Breast epithelium (tissue), 4 donors: ENCODE measurements around the gene F2RL3. TPM values are rescaled to one million over a fixed set of nuclear protein-coding genes. Genes with fewer than 3 reads are reported as not detected.

Experiments
- DNase-seq, 2 donors: peaks; one replicate each; pipeline ENCODE4 v3.0.0-alpha.2; 2019; ENCODE audit warnings: low spot score in 2 of 2
- H3K27ac ChIP-seq, 2 donors: fragments of 200-600 bp; sonication (generic) in 1 of 2; one replicate each; pipeline ENCODE4 v1.5.1; 2016 to 2019; ENCODE audit warnings: mild to moderate bottlenecking in 1 of 2
- H3K27me3 ChIP-seq, 2 donors: fragments of 200-600 bp; sonication (generic) in 1 of 2; one replicate each; pipeline versions ENCODE4 v1.5.1 to v1.6.0; 2017 to 2019; ENCODE audit warnings: control low read depth in 1 of 2, mild to moderate bottlenecking in 1 of 2
- H3K36me3 ChIP-seq: fragments of 200-600 bp; one replicate; pipeline ENCODE4 v1.5.1; 2019
- H3K4me1 ChIP-seq, 2 donors: fragments of 200-600 bp; sonication (generic); one replicate each; pipeline ENCODE4 v1.5.1; 2016 to 2019; ENCODE audit warnings: control low read depth in 1 of 2
- H3K4me3 ChIP-seq, 3 donors: fragments of 200-600 bp; sonication (generic); 1 replicate in 2 of 3; 2 replicates in 1 of 3; pipeline ENCODE4 v1.5.1; 2016 to 2019; ENCODE audit warnings: mild to moderate bottlenecking in 3 of 3, moderate library complexity in 2 of 3
- H3K9me3 ChIP-seq, 2 donors: fragments of 200-600 bp; sonication (generic) in 1 of 2; one replicate each; pipeline ENCODE4 v1.5.1; 2016 to 2019; ENCODE audit warnings: control low read depth in 1 of 2
- POLR2A ChIP-seq: fragments of 450-650 bp; IDR thresholded peaks from one replicate; pipeline ENCODE4 v1.6.1; 2016; ENCODE audit warnings: antibody characterized with exemption, mild to moderate bottlenecking, moderate library complexity
- POLR2AphosphoS5 ChIP-seq, 3 donors: sonication (generic); formaldehyde crosslinking; IDR thresholded peaks; one replicate each; pipeline ENCODE4 v1.6.1; 2017; ENCODE audit warnings: antibody characterized with exemption in 3 of 3
- intact Hi-C: fragments of 100-400 bp; cut with DNase I; formaldehyde crosslinking; loops from one replicate; pipeline ENCODE4 v1.15.1; 2023; ENCODE audit warnings: low total_unique reads
- total RNA-seq, 3 donors: library from RNA; depleted of rRNA; stranded (reverse); fragments of >200 nt; gene quantifications; one replicate each; pipeline ENCODE4 v1.1.0, GENCODE V29; 2016
- TF ChIP-seq, protein P1 (sequence below), 3 donors: fragments of 450-650 bp; IDR thresholded peaks; one replicate each; pipeline ENCODE4 v1.5.1; 2016 to 2017; ENCODE audit warnings: antibody characterized with exemption in 3 of 3, mild to moderate bottlenecking in 3 of 3, moderate library complexity in 3 of 3

The F2RL3 gene
- total RNA-seq, 3 donors from 2014 or later, result 0.32 to 27.5 (median 4.2) TPM

DNA sequence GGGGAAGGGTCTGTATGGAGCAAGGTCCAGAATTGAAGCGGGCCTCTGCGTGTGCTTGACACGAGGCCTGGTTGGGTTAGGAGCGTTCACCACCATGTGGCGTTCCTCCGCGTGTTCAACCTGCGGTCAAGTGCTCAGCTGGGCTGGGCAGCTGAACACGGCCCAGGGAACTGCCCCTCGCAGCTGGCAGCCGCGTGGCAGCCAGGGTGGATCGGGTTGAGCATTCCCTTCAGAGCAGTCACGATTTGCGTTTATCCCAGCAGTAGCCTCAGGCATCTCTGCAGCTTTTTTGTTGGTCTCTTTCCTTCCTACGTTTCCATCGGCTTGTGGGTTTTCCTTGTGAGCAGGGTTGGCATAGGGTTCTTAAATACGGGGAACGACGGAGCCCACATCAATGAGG is 28.7 kb upstream of the F2RL3 start:
- H3K4me3 ChIP-seq, result no peak overlapping the region
- H3K36me3 ChIP-seq, result peaks cover 13% of the 10 kb centered on the region
- intact Hi-C loops, result no loop called here
- H3K9me3 ChIP-seq, result no peaks in the 10 kb centered on the region
- no peak for DNase-seq
- no peaks in the 10 kb centered on the region for H3K4me1 ChIP-seq
- TF ChIP-seq POLR2A (no peak), POLR2AphosphoS5 (IDR thresholded peaks at IDR 0.05) (no peak)
- TF ChIP-seq, protein P1, sequence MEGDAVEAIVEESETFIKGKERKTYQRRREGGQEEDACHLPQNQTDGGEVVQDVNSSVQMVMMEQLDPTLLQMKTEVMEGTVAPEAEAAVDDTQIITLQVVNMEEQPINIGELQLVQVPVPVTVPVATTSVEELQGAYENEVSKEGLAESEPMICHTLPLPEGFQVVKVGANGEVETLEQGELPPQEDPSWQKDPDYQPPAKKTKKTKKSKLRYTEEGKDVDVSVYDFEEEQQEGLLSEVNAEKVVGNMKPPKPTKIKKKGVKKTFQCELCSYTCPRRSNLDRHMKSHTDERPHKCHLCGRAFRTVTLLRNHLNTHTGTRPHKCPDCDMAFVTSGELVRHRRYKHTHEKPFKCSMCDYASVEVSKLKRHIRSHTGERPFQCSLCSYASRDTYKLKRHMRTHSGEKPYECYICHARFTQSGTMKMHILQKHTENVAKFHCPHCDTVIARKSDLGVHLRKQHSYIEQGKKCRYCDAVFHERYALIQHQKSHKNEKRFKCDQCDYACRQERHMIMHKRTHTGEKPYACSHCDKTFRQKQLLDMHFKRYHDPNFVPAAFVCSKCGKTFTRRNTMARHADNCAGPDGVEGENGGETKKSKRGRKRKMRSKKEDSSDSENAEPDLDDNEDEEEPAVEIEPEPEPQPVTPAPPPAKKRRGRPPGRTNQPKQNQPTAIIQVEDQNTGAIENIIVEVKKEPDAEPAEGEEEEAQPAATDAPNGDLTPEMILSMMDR (IDR thresholded peaks at IDR 0.05), result no peak
- H3K27ac ChIP-seq, result no peak overlapping the region
- H3K27me3 ChIP-seq, result no peaks in the 10 kb centered on the region

DNA sequence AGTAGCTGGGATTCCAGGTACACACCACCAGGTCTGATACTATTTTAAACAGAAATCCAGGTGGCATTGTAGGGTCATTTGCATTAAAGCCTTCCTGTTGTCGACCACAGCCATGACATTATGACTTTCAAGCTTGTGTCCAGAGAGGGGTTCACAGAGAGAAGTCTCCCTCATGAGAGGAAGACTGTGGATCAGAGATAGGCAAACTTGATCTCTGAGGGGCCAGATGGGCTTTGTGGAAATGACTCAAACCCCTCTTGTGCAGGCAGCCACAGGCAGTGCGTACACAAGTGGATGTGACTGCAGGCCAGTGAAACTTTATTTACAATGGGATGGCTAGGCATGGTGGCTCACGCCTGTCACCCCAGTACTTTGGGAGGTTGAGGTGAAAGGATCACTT is 27.8 kb upstream of the F2RL3 start:
- no peak overlapping the region for H3K27ac ChIP-seq
- intact Hi-C loops, result no loop called here

DNA sequence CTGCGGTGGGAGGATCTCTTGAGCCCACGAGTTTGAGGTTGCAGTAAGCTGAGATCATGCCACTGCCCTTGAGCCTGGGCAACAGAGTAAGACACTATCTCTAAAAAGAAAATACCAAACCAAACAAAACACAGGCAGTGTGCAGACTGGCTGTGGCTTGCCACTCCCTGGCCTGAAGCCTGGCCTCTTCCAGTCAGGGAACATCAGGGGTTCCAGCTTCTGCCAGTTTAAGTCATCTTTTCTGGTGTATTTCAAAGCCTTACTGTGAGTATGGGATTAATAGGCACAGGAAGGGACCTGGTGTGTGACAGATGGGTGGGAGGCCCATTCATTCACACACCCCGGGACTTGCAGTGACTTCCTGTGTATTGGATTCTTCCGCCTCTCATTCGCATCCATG is 27.0 kb upstream of the F2RL3 start:
- Histone ChIP-seq H3K4me3 (no peak overlapping the region), H3K27me3 (no peaks in the 10 kb centered on the region), H3K36me3 (peaks cover 14% of the 10 kb centered on the region), H3K27ac (no peak overlapping the region), H3K4me1 (no peaks in the 10 kb centered on the region), H3K9me3 (no peaks in the 10 kb centered on the region)
- intact Hi-C loops, result no loop called here
- TF ChIP-seq POLR2A (no peak), POLR2AphosphoS5 (IDR thresholded peaks at IDR 0.05) (no peak)
- TF ChIP-seq, protein P1 (IDR thresholded peaks at IDR 0.05), result no peak
- DNase-seq, result no peak

More for the DNA sequence above, 27.8 kb upstream of the F2RL3 start:
- H3K9me3 ChIP-seq, result no peaks in the 10 kb centered on the region
- no peak overlapping the region for H3K4me3 ChIP-seq
- peaks cover 13% of the 10 kb centered on the region for H3K36me3 ChIP-seq
- H3K4me1 ChIP-seq, result no peaks in the 10 kb centered on the region
- no peak for DNase-seq
- TF ChIP-seq, protein P1 (IDR thresholded peaks at IDR 0.05), result no peak
- no peak for TF ChIP-seq POLR2AphosphoS5 (IDR thresholded peaks at IDR 0.05)
- TF ChIP-seq POLR2A, result no peak
- no peaks in the 10 kb centered on the region for H3K27me3 ChIP-seq

DNA sequence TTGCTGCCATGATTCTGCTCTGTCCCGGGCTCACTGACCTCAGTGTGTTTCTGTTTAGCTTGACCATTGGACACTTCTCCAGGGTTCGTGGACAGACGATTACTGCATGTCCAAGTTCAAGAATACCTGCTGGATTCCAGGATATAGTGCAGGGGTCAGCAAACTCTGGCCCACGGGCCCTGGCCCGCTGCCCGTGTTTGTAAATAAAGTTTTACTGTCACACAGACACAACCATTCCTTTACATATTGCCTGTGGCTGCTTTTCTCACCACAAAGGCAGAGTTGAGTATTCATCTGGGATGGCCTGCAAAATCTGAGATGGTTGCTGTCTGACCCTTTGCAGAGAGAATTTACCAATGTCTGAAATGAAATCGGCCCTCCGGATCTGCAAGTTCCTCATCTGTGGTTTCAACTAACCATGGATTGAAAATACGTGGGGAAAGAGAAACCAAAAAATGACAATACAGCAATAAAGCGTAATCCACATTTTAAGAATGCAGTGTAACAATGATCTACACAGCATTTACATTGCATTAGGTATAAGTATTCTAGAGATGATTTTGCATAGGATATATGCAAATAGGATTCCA is 25.9 kb upstream of the F2RL3 start:
- H3K4me3 ChIP-seq, result no peak overlapping the region
- no peak overlapping the region for H3K27ac ChIP-seq
- H3K36me3 ChIP-seq, result peaks cover 22% of the 10 kb centered on the region

DNA sequence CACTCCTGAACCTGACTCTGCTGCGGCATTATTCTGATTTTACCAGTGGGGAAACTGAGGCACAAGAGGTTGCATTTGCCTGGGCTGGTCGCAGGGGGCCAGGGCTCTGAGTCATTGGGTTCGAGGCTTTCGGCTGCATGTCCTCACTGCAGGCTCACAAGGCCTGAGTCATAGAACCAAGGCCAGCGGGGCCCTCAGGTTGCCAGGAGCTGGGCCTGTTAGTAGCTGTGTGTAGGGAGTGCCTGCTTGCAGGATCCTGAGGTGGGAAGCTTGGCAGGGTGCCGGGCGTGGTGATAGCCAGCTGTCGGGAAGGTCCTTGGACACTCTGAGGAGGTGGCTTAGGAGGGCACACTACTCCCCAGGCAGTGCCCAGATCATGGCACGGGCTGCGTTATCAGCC is 21.6 kb upstream of the F2RL3 start:
- Histone ChIP-seq H3K27me3 (no peaks in the 10 kb centered on the region), H3K9me3 (no peaks in the 10 kb centered on the region), H3K4me3 (no peak overlapping the region), H3K4me1 (no peaks in the 10 kb centered on the region), H3K36me3 (peaks cover 35% of the 10 kb centered on the region), H3K27ac (no peak overlapping the region)
- no peak for DNase-seq
- intact Hi-C loops, result no loop called here
- TF ChIP-seq POLR2AphosphoS5 (IDR thresholded peaks at IDR 0.05), result no peak
- TF ChIP-seq, protein P1 (IDR thresholded peaks at IDR 0.05), result no peak
- no peak for TF ChIP-seq POLR2A

More for the DNA sequence above, 25.9 kb upstream of the F2RL3 start:
- Histone ChIP-seq H3K9me3 (no peaks in the 10 kb centered on the region), H3K4me1 (no peaks in the 10 kb centered on the region), H3K27me3 (no peaks in the 10 kb centered on the region)
- TF ChIP-seq, protein P1 (IDR thresholded peaks at IDR 0.05), result no peak
- TF ChIP-seq POLR2A, result no peak
- no peak for DNase-seq
- intact Hi-C loops, result no loop called here
